SH-SY5Y (cell line): Measurements from ENCODE around the gene PITPNM2.

Experiments
- GATA2 ChIP-seq: IDR thresholded peaks from 2 replicates; pipeline ENCODE4 v1.6.1; 2011; ENCODE audit warnings: mild to moderate bottlenecking, low read depth, low read length
- GATA3 ChIP-seq: IDR thresholded peaks from 2 replicates; pipeline ENCODE4 v1.6.1; 2011; ENCODE audit warnings: low read depth, mild to moderate bottlenecking, low read length, moderate library complexity

GRCh38 chr12:123163227-123163626 lies 12.3 kb upstream of the PITPNM2 start:
- TF ChIP-seq GATA2, result no peak
- TF ChIP-seq GATA3, result no peak
